ENCODE results near the gene EGFLAM.

EGFLAM gene

GRCh38 chr5:38450627-38451026 is 192.3 kb downstream of the EGFLAM start:
- Histone ChIP-seq H2AFZ (ENCODE audit: low read depth, low read length, severe bottlenecking) (no peak overlapping the region), H3K4me2 (ENCODE audit: low read depth, low read length, poor library complexity, severe bottlenecking) (no peak overlapping the region), H3K9ac (ENCODE audit: low read length) (no peak overlapping the region), H3K9me2 (replicated peaks; ENCODE audit: insufficient read depth, low read length) (no peaks in the 10 kb centered on the region), H3K79me2 (ENCODE audit: insufficient read depth, low read length) (no peaks in the 10 kb centered on the region), H3K9me3 (ENCODE audit: insufficient read depth, low read length) (no peaks in the 10 kb centered on the region), H3K36me3 (ENCODE audit: low read length) (no peaks in the 10 kb centered on the region), H3K4me3 (ENCODE audit: insufficient read depth, low read length, poor library complexity, severe bottlenecking) (no peak overlapping the region), H3F3A (ENCODE audit: insufficient read depth) (0 out of 2 replicates have a peak, but pooled peaks cover 3% of the 10 kb centered on the region), H3K27me3 (ENCODE audit: low read length) (no peaks in the 10 kb centered on the region), H3K27ac (ENCODE audit: low read depth, low read length) (no peak overlapping the region), H4K20me1 (ENCODE audit: low read depth, low read length) (no peaks in the 10 kb centered on the region; the same call in 1 of the 2 replicates)
- TF ChIP-seq CTCF (IDR thresholded peaks at IDR 0.05; ENCODE audit: insufficient read depth, low read length, poor library complexity, severe bottlenecking) (no peak), EZH2phosphoT487 (conservative IDR thresholded peaks at IDR 0.05; ENCODE audit: low read length) (no peak)

DNA sequence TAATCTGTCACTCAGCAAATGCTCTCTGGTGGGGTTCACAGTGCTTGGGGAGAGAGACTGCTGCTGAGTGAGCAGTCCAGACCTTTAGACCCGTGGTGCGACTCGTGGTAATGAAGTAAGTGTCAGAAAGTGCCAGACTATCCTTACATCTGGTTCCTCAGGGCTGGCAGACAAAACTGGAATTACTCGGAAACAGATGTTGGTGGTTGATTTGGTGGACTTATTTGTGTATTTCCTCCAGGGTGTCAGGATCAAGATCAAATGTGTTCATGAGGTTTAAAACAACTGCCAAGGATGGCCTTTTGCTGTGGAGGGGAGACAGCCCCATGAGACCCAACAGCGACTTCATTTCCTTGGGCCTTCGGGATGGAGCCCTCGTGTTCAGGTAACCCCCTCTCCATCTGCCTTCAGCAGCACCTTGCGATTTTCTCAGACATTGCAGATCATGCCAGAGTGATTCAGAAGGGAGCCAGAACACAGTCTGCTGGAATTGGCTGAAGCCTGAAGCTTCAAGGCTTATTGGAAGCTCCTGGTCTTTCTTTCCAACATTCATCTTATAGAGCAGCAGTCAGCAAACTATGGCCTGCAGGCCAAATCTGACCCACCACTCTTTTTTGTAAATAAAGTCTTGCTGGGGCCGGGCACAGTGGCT is 192.8 kb downstream of the EGFLAM start:
- Histone ChIP-seq H4K20me1 (ENCODE audit: low read depth, low read length) (no peaks in the 10 kb centered on the region; the same call in 1 of the 2 replicates), H3K27me3 (ENCODE audit: low read length) (no peaks in the 10 kb centered on the region), H3F3A (ENCODE audit: insufficient read depth) (0 out of 2 replicates have a peak, but pooled peaks cover 3% of the 10 kb centered on the region), H3K4me2 (ENCODE audit: low read depth, low read length, poor library complexity, severe bottlenecking) (no peak overlapping the region), H3K36me3 (ENCODE audit: low read length) (no peaks in the 10 kb centered on the region), H3K9me2 (replicated peaks; ENCODE audit: insufficient read depth, low read length) (no peaks in the 10 kb centered on the region), H3K9ac (ENCODE audit: low read length) (no peak overlapping the region), H2AFZ (ENCODE audit: low read depth, low read length, severe bottlenecking) (no peak overlapping the region), H3K79me2 (ENCODE audit: insufficient read depth, low read length) (no peaks in the 10 kb centered on the region), H3K9me3 (ENCODE audit: insufficient read depth, low read length) (no peaks in the 10 kb centered on the region), H3K27ac (ENCODE audit: low read depth, low read length) (no peak overlapping the region), H3K4me3 (ENCODE audit: insufficient read depth, low read length, poor library complexity, severe bottlenecking) (no peak overlapping the region)
- TF ChIP-seq EZH2phosphoT487 (conservative IDR thresholded peaks at IDR 0.05; ENCODE audit: low read length) (no peak), CTCF (IDR thresholded peaks at IDR 0.05; ENCODE audit: insufficient read depth, low read length, poor library complexity, severe bottlenecking) (no peak)

GRCh38 chr5:38452201-38452600 is 193.8 kb downstream of the EGFLAM start:
- TF ChIP-seq CTCF (IDR thresholded peaks at IDR 0.05; ENCODE audit: insufficient read depth, low read length, poor library complexity, severe bottlenecking) (no peak), EZH2phosphoT487 (conservative IDR thresholded peaks at IDR 0.05; ENCODE audit: low read length) (no peak)
- Histone ChIP-seq H3K36me3 (ENCODE audit: low read length) (no peaks in the 10 kb centered on the region), H3K27ac (ENCODE audit: low read depth, low read length) (no peak overlapping the region), H3K27me3 (ENCODE audit: low read length) (no peaks in the 10 kb centered on the region), H2AFZ (ENCODE audit: low read depth, low read length, severe bottlenecking) (no peak overlapping the region), H3K9me2 (replicated peaks; ENCODE audit: insufficient read depth, low read length) (no peaks in the 10 kb centered on the region), H3K4me3 (ENCODE audit: insufficient read depth, low read length, poor library complexity, severe bottlenecking) (no peak overlapping the region), H3F3A (ENCODE audit: insufficient read depth) (0 out of 2 replicates have a peak, but pooled peaks cover 3% of the 10 kb centered on the region), H3K79me2 (ENCODE audit: insufficient read depth, low read length) (no peaks in the 10 kb centered on the region), H3K9ac (ENCODE audit: low read length) (no peak overlapping the region), H4K20me1 (ENCODE audit: low read depth, low read length) (no peaks in the 10 kb centered on the region; the same call in 1 of the 2 replicates), H3K9me3 (ENCODE audit: insufficient read depth, low read length) (no peaks in the 10 kb centered on the region), H3K4me2 (ENCODE audit: low read depth, low read length, poor library complexity, severe bottlenecking) (no peak overlapping the region)
